GM19372 (cell line): ENCODE data around the gene WFDC12.
"Not testable (repeated sequence)": the region's sequence is repeated elsewhere in the genome, so short reads cannot be mapped to it uniquely, and the experiment has no call there.

Source experiments
- ATAC-seq: cut with Tn5 transposase; IDR thresholded peaks from one replicate; pipeline ENCODE4 v1.9.1; 2021; ENCODE audit warnings: mild to moderate bottlenecking, low read depth, moderate library complexity; ENCODE audit not compliant: unreplicated experiment

WFDC12 gene

DNA sequence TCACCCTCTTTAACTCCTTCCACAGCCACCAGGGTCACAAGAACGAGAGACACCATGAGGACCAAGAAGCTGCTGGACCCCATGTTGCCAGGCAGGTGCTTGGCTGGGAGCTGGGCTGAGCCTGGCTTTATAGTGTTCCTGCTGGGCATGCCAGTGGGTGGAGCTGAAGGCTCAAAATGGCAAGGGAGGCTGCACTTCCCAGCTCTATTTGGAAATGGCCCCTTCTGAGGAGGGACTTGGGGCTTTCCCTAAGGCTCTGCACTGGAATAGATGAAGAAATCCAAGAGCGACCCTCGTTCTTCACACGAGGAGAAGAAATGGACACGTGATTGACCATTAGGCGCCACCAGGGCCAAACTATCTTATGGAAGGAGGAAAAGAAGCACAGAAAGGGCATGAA is at the start of gene WFDC12:
WFDC12 (minus strand) TSS at position 101 of the 400 bp plus-strand sequence; CDS start at position 83, 18 bp downstream.
- no peak for ATAC-seq

DNA sequence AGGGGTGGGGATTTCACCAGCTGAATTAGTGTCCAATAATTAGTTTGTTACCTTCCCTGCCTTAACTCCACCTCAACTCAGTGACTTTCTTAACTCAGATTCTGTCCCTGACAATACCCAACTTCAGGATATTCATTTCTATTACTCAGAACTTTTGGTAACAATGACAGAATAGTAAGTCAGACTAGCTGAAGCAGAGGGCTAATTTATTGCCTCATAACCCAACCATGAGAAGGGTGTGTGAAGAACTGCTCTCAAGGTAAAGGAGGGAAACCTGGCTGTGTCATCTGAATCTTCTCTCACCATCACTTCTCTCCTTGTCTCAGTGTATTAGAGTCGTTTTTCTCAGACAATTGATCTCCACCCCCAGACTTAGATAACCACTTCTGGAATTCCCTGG is 49.3 kb upstream of the WFDC12 start:
- no peak for ATAC-seq

DNA sequence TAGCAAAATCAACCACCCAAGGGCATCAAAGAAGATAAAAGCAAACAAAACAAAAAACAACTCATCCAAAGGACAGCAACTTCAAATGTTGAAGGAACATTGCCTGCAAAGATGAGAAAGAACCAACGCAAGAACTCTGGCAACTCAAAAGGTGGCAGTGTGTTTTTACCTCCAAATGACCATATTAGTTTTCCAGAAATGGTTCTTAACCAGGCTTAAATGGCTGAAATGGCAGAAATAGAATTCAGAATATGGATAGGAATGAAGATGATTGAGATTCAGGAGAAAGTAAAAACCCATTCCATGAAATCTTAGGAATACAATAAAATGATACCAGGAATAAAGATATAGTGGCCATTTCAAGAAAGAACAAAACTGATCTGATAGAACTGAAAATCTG is 40.6 kb upstream of the WFDC12 start:
- ATAC-seq, result no peak

- no peak for ATAC-seq
These were observed 39.0 kb upstream of the WFDC12 start for GRCh38 chr20:45163083-45163803.

DNA sequence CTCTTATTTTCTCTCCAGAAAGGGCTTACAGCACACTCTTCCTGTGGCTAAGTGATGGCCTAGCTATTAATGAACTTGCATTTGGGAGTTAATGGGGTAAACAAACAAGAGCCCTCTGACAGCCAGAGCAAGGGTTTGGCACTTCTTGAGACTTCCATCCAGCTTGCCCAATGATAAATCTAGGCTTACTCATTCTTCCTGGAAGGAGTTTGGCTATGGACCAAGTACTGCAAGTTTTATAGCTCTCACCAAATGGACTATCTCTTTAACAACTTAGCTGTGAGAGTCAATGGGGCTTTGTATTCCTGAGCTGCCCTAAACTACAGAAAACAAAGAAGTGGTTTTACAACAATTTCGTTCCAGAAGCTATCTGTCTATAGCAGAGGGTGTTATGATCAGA is 33.7 kb upstream of the WFDC12 start:
- ATAC-seq, result no peak

DNA sequence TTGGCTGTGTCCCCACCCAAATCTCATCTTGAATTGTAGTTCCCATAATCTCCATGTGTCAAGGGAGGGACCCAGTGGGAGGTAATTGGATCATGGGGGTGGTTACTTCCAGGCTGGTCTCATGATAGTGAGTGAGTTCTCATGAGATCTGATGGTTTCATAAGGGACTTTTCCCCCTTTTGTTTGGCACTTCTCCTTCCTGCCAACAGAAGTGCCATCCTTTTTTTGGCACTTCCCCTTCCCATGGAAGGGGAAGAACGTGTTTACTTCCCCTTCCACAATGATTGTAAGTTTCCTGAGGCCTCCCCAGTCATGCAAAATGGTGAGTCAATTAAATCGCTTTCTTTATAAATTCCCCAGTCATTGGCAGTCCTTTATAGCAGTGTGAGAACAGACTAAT is 32.4 kb upstream of the WFDC12 start:
- ATAC-seq, result no peak

GRCh38 chr20:45154794-45155193 is 30.5 kb upstream of the WFDC12 start:
- not testable (repeated sequence) for ATAC-seq

GRCh38 chr20:45154183-45154582 is 29.9 kb upstream of the WFDC12 start:
- ATAC-seq, result no peak

DNA sequence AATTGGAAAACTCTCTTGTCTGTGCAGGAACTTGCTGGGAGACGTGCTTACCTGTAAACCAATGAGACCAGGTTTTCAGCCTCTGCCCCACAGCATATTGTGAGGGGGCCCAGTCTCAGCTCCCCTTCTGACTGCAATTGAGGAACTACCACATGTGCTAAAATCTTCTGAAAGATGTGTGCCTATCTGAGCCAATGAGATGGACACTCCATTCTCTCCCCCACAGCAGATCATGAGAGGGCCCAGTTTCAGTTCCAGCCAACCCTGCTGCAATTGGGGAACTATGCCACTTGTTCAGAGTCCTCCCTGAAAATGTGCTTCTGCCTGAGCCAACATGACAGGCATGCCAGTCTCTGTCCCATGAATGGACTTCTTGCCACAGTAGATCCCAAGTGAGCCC is 29.5 kb upstream of the WFDC12 start:
- ATAC-seq, result no peak

GRCh38 chr20:45153147-45153546 is 28.9 kb upstream of the WFDC12 start:
- no peak for ATAC-seq

- no peak for ATAC-seq
These were observed 28.1 kb upstream of the WFDC12 start for GRCh38 chr20:45152405-45152804.

DNA sequence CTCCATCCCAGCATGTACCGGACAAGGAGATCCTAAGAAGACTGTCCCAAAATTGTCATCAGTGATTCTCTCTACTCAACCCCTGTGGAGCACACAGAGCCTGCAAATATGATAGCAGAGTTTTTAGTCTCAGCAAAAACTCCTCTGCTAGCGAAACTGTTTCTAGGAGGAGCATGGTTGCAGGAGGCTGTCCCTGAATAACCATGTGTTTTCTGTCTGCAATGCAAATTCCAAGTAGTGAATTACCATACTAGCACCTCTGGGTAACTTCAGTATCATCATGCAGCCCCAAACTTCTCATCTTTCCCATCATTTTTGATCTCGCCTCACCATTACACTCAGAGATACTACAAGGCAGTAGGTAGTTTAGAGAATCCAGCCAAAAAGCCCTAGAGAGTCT is 24.8 kb upstream of the WFDC12 start:
- no peak for ATAC-seq

GRCh38 chr20:45140836-45141235 is 16.6 kb upstream of the WFDC12 start:
- no peak for ATAC-seq

DNA sequence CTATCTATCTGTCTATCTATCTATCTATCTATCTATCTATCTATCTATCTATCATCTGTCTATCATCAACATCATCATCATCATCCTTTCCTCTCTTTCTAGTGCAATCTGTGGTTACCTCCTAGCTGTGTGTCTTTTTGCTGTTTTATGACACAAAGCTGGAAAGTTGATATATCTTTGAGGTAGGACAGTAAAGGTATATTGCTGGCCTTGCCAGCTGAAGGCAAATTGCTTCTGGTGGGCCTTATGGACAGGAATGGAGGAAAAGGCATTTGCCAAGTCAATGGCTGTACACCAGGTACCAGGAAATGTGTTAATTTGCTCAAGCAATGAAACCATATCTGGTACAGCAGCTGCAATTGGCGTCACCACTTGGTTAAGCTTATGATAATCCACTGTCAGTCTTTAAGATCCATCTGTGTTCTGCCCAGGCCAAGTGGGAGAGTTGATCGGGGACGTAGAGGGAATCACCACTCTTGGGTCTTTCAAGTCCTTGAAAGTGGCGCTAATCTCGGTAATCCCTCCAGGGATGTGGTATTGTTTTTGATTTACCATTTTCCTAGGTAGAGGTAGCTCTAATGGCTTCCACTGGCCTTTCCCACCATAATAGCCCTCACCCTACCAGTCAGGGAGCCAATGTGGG is 15.6 kb upstream of the WFDC12 start:
- ATAC-seq, result not testable (repeated sequence)

GRCh38 chr20:45138561-45139300 is 14.5 kb upstream of the WFDC12 start:
- no peak for ATAC-seq

GRCh38 chr20:45136911-45137310 is 12.6 kb upstream of the WFDC12 start:
- no peak for ATAC-seq

DNA sequence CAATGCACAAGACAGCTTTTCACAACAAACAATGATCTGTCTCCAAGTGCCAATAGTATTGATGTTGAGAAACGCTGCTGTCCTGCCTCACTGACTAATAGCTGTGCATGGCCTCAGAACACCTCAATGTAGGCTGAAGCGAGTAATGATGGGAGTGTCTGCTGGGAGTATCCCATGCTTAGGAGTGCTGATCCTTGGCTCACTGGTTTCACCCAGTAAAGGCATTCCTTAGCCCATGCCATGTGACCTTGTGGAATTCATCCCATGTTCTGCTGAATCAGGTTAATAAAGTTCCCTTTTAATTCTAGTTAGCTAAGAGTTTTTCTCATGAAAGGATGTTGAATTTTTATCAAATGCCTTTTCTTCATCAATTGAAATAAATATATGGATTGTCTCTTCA is 3.8 kb upstream of the WFDC12 start:
- ATAC-seq, result no peak

GRCh38 chr20:45121388-45121787 is 2.9 kb downstream of the WFDC12 start:
- no peak for ATAC-seq

DNA sequence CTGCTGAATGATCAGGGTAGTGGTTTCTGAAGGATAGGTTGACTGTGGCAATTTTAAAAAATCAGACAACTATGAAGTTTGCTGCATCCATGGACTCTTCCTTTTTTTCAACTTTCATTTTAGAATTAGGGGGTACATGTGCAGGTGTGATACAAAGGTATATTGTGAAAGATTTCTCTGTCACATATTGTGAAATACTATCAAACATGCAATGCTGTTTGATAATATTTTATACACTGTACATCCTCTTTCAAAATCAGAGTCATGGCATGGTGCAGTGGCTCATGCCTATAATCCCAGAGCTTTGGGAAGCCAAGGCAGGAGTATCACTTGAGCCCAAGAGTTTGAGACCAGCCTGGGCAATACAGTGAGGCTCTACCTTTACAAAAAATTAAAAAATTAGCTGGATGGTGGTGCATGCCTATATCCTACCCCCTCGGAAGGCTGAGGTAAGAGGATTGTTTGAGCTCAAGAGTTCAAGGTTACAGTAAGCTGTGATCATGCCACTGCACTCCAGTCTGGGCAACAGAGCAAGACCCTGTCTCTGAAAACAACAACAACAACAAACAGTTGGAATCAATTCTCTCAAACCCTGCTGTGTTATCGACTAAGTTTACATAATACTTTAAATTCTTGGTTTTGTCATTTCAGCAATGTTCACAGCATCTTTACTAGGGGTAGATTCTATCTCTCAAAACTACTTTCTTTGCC is 4.6 kb downstream of the WFDC12 start:
- no peak for ATAC-seq

GRCh38 chr20:45118028-45118427 is 6.2 kb downstream of the WFDC12 start:
- ATAC-seq, result no peak

DNA sequence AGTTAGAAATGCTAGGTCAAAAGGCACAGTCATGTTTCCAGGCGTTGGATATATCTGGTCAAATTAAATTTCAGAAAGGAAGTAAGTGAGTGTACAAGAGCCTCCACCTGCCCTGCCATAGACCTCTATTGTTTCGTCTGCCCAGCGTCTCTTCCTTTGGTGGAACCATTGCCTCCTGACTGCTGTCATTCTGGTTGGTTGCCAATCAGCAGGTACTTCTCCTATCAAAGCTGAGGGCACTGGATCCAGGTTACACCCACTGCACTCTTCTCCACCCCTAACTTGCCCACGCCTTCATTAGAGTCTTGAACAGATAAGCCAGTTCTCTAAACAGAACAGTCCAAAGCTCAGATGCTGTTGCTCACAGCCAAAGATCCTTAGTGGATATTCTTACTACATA is 6.7 kb downstream of the WFDC12 start:
- ATAC-seq, result no peak
